Loucy (cell line): Measurements from ENCODE around the gene FGF22.

Experiments used
- H2AFZ ChIP-seq: fragments of 200-600 bp; sonication (generic); 2 replicates; pipeline ENCODE4 v1.6.0; 2016; ENCODE audit warnings: antibody characterized with exemption, mild to moderate bottlenecking, low read length, moderate library complexity
- H3F3A ChIP-seq: fragments of 200-600 bp; 2 replicates; pipeline ENCODE4 v1.6.0; 2016; ENCODE audit warnings: antibody characterized with exemption, low read depth, mild to moderate bottlenecking
- H3K27me3 ChIP-seq: fragments of 200-600 bp; sonication (generic); 2 replicates; pipeline ENCODE4 v1.6.1; 2014; ENCODE audit warnings: low read length, mild to moderate bottlenecking; ENCODE audit not compliant: insufficient read depth, poor library complexity, severe bottlenecking
- H3K36me3 ChIP-seq: fragments of 200-600 bp; sonication (generic); 2 replicates; pipeline ENCODE4 v1.6.1; 2016; ENCODE audit warnings: low read length; ENCODE audit not compliant: insufficient read depth
- H3K4me1 ChIP-seq: fragments of 200-600 bp; sonication (generic); 2 replicates; pipeline ENCODE4 v1.5.1; 2014; ENCODE audit warnings: low read length, mild to moderate bottlenecking; ENCODE audit not compliant: insufficient read depth, poor library complexity, severe bottlenecking
- H3K4me2 ChIP-seq: fragments of 200-600 bp; sonication (generic); 2 replicates; pipeline ENCODE4 v1.6.0; 2014; ENCODE audit warnings: antibody characterized with exemption, low read length, low read depth, mild to moderate bottlenecking; ENCODE audit not compliant: poor library complexity, severe bottlenecking
- H3K4me3 ChIP-seq: fragments of 200-600 bp; sonication (generic); 2 replicates; pipeline ENCODE4 v1.5.1; 2014; ENCODE audit warnings: low read length, mild to moderate bottlenecking, mixed read lengths; ENCODE audit not compliant: poor library complexity, severe bottlenecking
- H3K79me2 ChIP-seq: fragments of 200-600 bp; sonication (generic); 2 replicates; pipeline ENCODE4 v1.6.1; 2014; ENCODE audit warnings: low read length; ENCODE audit not compliant: insufficient read depth
- H3K9ac ChIP-seq: fragments of 200-600 bp; sonication (generic); 2 replicates; pipeline ENCODE4 v1.6.0; 2014; ENCODE audit warnings: mild to moderate bottlenecking, low read depth, low read length, moderate library complexity; ENCODE audit not compliant: poor library complexity, severe bottlenecking
- H3K9me2 ChIP-seq: fragments of 200-600 bp; sonication (generic); replicated peaks from 2 replicates; pipeline ENCODE4 v1.6.1; 2016; ENCODE audit warnings: low read depth, low read length, mixed read lengths
- H3K9me3 ChIP-seq: fragments of 200-600 bp; sonication (generic); 2 replicates; pipeline ENCODE4 v1.6.1; 2014; ENCODE audit warnings: mild to moderate bottlenecking, antibody characterized with exemption, low read length, low read depth; ENCODE audit not compliant: insufficient read depth
- H4K20me1 ChIP-seq: fragments of 200-600 bp; sonication (generic); 2 replicates; pipeline ENCODE4 v1.6.0; 2014; ENCODE audit warnings: antibody characterized with exemption, low read length, mild to moderate bottlenecking; ENCODE audit not compliant: insufficient read depth, poor library complexity, severe bottlenecking
- CTCF ChIP-seq: fragments of 200-600 bp; sonication (generic); conservative IDR thresholded peaks from 2 replicates; pipeline ENCODE4 v1.5.1; 2014; ENCODE audit warnings: mild to moderate bottlenecking, antibody characterized with exemption, low read length
- EZH2phosphoT487 ChIP-seq: fragments of 200-600 bp; IDR thresholded peaks from 2 replicates; pipeline ENCODE4 v1.6.1; 2018; ENCODE audit warnings: antibody characterized with exemption, mild to moderate bottlenecking, moderate library complexity, borderline replicate concordance

Gene FGF22

GRCh38 chr19:639253-640160 lies at the start of gene FGF22:
Gene FGF22, plus strand, starts transcription at chr19:639879. Its CDS starts 47 bp downstream, at chr19:639926.
- Histone ChIP-seq H3K4me1 (no peaks in the 10 kb centered on the region), H3K4me2 (no peak within 1 kb of the TSS), H3K9me2 (no peaks in the 10 kb centered on the region), H3K9ac (no peak within 1 kb of the TSS), H4K20me1 (no peaks in the 10 kb centered on the region), H2AFZ (no peak within 1 kb of the TSS), H3F3A (no peaks in the 10 kb centered on the region), H3K27me3 (no peaks in the 10 kb centered on the region), H3K79me2 (no peaks in the 10 kb centered on the region), H3K9me3 (no peaks in the 10 kb centered on the region), H3K4me3 (no peak within 1 kb of the TSS), H3K36me3 (no peaks in the 10 kb centered on the region)
- no peak for TF ChIP-seq EZH2phosphoT487
- TF ChIP-seq CTCF, result no peak

- H3K4me3 ChIP-seq, result no peak overlapping the region
Observed at GRCh38 chr19:590396-590745, 49.3 kb upstream of the FGF22 start.

DNA sequence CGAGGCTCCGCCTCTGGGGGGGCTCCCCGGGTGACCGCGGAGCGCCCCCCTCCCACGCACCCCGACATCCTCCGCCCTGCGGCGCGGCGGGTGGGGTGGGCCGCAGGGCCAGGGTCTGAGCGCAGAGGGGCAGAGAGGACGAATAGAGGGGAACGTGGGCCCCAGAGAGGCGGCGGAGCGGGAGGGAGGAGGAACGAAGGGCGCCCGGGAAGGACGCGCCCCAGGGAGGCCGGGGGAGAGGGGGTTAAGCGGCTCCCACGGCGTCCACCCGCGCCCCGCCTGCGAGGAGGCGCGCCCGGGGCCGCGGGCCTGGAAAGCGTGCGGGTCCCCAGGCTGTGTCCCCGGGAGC lies 49.0 kb upstream of the FGF22 start:
- Histone ChIP-seq H4K20me1 (no peaks in the 10 kb centered on the region), H3K4me2 (no peak overlapping the region), H3K27me3 (no peaks in the 10 kb centered on the region), H3K9me3 (no peaks in the 10 kb centered on the region), H3K9ac (no peak overlapping the region), H2AFZ (no peak overlapping the region), H3K4me3 (no peak overlapping the region), H3K4me1 (peaks cover 6% of the 10 kb centered on the region), H3K9me2 (no peaks in the 10 kb centered on the region), H3K79me2 (no peaks in the 10 kb centered on the region), H3K36me3 (no peaks in the 10 kb centered on the region), H3F3A (no peaks in the 10 kb centered on the region)
- TF ChIP-seq CTCF (no peak), EZH2phosphoT487 (no peak)

More at GRCh38 chr19:590396-590745, 49.3 kb upstream of the FGF22 start:
- no peaks in the 10 kb centered on the region for H3K9me2 ChIP-seq
- no peaks in the 10 kb centered on the region for H3F3A ChIP-seq
- TF ChIP-seq EZH2phosphoT487, result no peak
- no peak for TF ChIP-seq CTCF
- H3K36me3 ChIP-seq, result no peaks in the 10 kb centered on the region
- no peaks in the 10 kb centered on the region for H3K9me3 ChIP-seq
- no peaks in the 10 kb centered on the region for H3K27me3 ChIP-seq
- peaks cover 6% of the 10 kb centered on the region for H3K4me1 ChIP-seq
- H4K20me1 ChIP-seq, result no peaks in the 10 kb centered on the region
- no peak overlapping the region for H2AFZ ChIP-seq
- H3K4me2 ChIP-seq, result no peak overlapping the region
- H3K79me2 ChIP-seq, result no peaks in the 10 kb centered on the region
- no peak overlapping the region for H3K9ac ChIP-seq
